Mammary epithelial cell (primary cell): ENCODE results near the gene LRRFIP1.

Experiments used
- CTCF ChIP-seq, 2 donors: IDR thresholded peaks in 1 of 2; conservative IDR thresholded peaks in 1 of 2; 2 replicates each; pipeline ENCODE4 v1.5.1; 2011 to 2012; ENCODE audit warnings: inconsistent platforms in 2 of 2, low read length in 2 of 2, mild to moderate bottlenecking in 2 of 2, control low read depth in 1 of 2, low read depth in 1 of 2; ENCODE audit not compliant: insufficient read depth in 1 of 2; ENCODE audit errors: extremely low read depth in 1 of 2
- EZH2 ChIP-seq: IDR thresholded peaks from 2 replicates; pipeline ENCODE4 v1.6.1; 2012; ENCODE audit warnings: low read length, inconsistent platforms, borderline replicate concordance

DNA sequence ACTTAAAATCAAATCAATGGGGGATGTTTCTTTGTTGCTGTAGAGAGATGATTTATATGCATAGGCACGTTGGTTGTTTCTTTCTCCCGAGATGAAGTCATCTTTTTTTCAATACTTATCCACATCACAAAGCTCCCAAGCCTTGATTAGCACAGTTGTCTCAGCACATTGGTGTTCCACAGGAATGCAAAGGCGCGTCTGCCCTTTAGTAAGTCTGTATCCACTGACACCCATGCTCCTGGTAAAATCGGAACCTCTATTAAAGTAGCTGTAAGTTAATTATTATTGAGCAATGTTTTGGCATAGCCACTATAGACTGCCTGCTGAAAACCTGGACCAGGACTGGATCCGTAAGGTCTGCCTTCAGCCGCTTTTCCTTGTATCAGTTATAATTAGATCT is 93.6 kb downstream of the LRRFIP1 start:
- TF ChIP-seq CTCF (conservative IDR thresholded peaks at IDR 0.05 in 1 of 2, IDR thresholded peaks at IDR 0.05 in 1 of 2; ENCODE audit: extremely low read depth in 1 of 2, insufficient read depth in 1 of 2, low read depth in 1 of 2, low read length in 2 of 2) (no peak), EZH2 (no peak)
